ENCODE data around the gene CTNS. TPM values are rescaled to one million over a fixed set of nuclear protein-coding genes. Genes with fewer than 3 reads are reported as not detected.

Gene CTNS
- total and polyA plus RNA-seq, 2 experiments from 2014 or later, result 26.0 to 28.1 TPM

- Histone ChIP-seq H3K4me2 (no peak overlapping the region), H3K36me3 (replicated peaks; ENCODE audit: insufficient read depth, low read depth) (no peaks in the 10 kb centered on the region), H3K4me3 (no peak overlapping the region), H3K9me3 (ENCODE audit: low read depth) (no peaks in the 10 kb centered on the region), H3K9me2 (replicated peaks; ENCODE audit: insufficient read depth) (no peaks in the 10 kb centered on the region), H3K79me2 (no peaks in the 10 kb centered on the region), H3K27ac (no peak overlapping the region), H4K20me1 (ENCODE audit: insufficient read depth, poor library complexity, severe bottlenecking) (no peaks in the 10 kb centered on the region), H2AFZ (no peak overlapping the region), H3K4me1 (ENCODE audit: insufficient read depth) (no peaks in the 10 kb centered on the region), H3K27me3 (peaks cover 13% of the 10 kb centered on the region)
- 96% methylated on average over 40 of the region's 44 CpGs for WGBS (ENCODE audit: low lambda C conversion rate, missing lambda C conversion rate)
- TF ChIP-seq EZH2 (IDR thresholded peaks at IDR 0.05; ENCODE audit: borderline replicate concordance) (no peak), EZH2phosphoT487 (IDR thresholded peaks at IDR 0.05; ENCODE audit: low read depth, severe bottlenecking, unreplicated experiment) (no peak), CTCF (IDR thresholded peaks at IDR 0.05; ENCODE audit: poor library complexity) (no peak)
- DNase-seq (ENCODE audit: low spot score), result no peak
Observed at GRCh38 chr17:3689262-3690093, 52.9 kb downstream of the CTNS start.

GRCh38 chr17:3690094-3690715, 53.6 kb downstream of the CTNS start:
- TF ChIP-seq EZH2 (IDR thresholded peaks at IDR 0.05; ENCODE audit: borderline replicate concordance) (no peak), EZH2phosphoT487 (IDR thresholded peaks at IDR 0.05; ENCODE audit: low read depth, severe bottlenecking, unreplicated experiment) (no peak), CTCF (IDR thresholded peaks at IDR 0.05; ENCODE audit: poor library complexity) (no peak)
- H3K27me3 ChIP-seq, result peaks cover 20% of the 10 kb centered on the region
- no peaks in the 10 kb centered on the region for H3K9me2 ChIP-seq (replicated peaks; ENCODE audit: insufficient read depth)
- H3K79me2 ChIP-seq, result no peaks in the 10 kb centered on the region
- H3K9me3 ChIP-seq (ENCODE audit: low read depth), result no peaks in the 10 kb centered on the region
- DNase-seq (ENCODE audit: low spot score), result no peak
- H2AFZ ChIP-seq, result no peak overlapping the region
- no peaks in the 10 kb centered on the region for H3K4me1 ChIP-seq (ENCODE audit: insufficient read depth)
- no peak overlapping the region for H3K4me2 ChIP-seq
- no peak overlapping the region for H3K27ac ChIP-seq
- no peak overlapping the region for H3K4me3 ChIP-seq
- no peaks in the 10 kb centered on the region for H4K20me1 ChIP-seq (ENCODE audit: insufficient read depth, poor library complexity, severe bottlenecking)
- H3K36me3 ChIP-seq (replicated peaks; ENCODE audit: insufficient read depth, low read depth), result no peaks in the 10 kb centered on the region
- 86% methylated on average over 22 of the region's 22 CpGs for WGBS (ENCODE audit: low lambda C conversion rate, missing lambda C conversion rate)

- TF ChIP-seq EZH2phosphoT487 (IDR thresholded peaks at IDR 0.05; ENCODE audit: low read depth, severe bottlenecking, unreplicated experiment) (no peak), EZH2 (IDR thresholded peaks at IDR 0.05; ENCODE audit: borderline replicate concordance) (no peak), CTCF (IDR thresholded peaks at IDR 0.05; ENCODE audit: poor library complexity) (no peak)
- no peak for DNase-seq (ENCODE audit: low spot score)
- H3K27me3 ChIP-seq, result peaks cover 35% of the 10 kb centered on the region
- H3K4me1 ChIP-seq (ENCODE audit: insufficient read depth), result peaks cover 5% of the 10 kb centered on the region
- H3K9me2 ChIP-seq (replicated peaks; ENCODE audit: insufficient read depth), result no peaks in the 10 kb centered on the region
- H4K20me1 ChIP-seq (ENCODE audit: insufficient read depth, poor library complexity, severe bottlenecking), result no peaks in the 10 kb centered on the region
- WGBS (ENCODE audit: low lambda C conversion rate, missing lambda C conversion rate), result 87% methylated on average over 16 of the region's 16 CpGs
- no peak overlapping the region for H3K4me3 ChIP-seq
- H3K27ac ChIP-seq, result no peak overlapping the region
- no peaks in the 10 kb centered on the region for H3K36me3 ChIP-seq (replicated peaks; ENCODE audit: insufficient read depth, low read depth)
- H3K4me2 ChIP-seq, result no peak overlapping the region
- no peaks in the 10 kb centered on the region for H3K9me3 ChIP-seq (ENCODE audit: low read depth)
- no peaks in the 10 kb centered on the region for H3K79me2 ChIP-seq
- no peak overlapping the region for H2AFZ ChIP-seq
Observed at GRCh38 chr17:3691617-3692067, 55.1 kb downstream of the CTNS start.
